ENCODE data around the gene PPP2R5C. TPM values are rescaled to one million over a fixed set of nuclear protein-coding genes. Genes with fewer than 3 reads are reported as not detected.
A peak's percentile ranks its signal among the peaks of the same experiment; 100 is the strongest.

The PPP2R5C gene
- polyA plus RNA-seq, 5 donors = 85.5 to 131 (median 116) TPM

DNA sequence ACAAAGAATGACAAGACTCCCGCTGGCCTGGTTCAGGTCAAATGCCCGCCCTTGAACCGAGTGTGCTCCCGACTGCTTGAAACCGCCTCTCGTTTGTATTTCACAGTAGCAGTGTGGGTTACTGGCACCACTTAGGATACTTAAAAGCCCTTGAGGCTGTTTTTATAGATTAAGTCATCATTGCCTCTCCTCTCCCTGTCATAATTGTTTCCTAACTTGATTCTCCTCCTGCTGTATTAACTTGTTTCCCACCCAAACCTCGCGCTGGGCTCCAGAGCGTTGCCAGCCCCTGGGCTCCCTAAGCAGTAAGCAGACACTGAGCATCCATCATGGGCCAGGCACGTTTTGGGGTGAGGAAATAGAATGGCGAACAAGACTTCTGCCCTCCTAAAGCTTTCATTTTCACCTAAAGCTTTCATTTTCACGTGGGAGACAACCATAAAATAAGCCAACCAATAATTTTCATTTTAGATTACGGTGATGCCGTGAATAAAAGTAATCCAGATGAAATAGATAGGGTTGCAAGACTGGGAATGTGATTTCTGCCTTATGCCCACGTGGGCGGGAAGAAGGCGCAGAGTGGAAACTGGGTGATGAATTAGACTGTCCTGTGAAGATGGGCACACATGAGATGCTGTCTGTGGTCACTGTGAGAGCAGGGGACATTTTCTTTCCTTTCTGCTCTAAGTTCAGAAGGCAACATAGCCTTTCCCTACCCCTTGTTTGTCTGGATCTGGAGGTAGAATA, 97.5 kb downstream of the PPP2R5C start:
- DNase-seq = peak in 1 of 2 donors; percentile 17

DNA sequence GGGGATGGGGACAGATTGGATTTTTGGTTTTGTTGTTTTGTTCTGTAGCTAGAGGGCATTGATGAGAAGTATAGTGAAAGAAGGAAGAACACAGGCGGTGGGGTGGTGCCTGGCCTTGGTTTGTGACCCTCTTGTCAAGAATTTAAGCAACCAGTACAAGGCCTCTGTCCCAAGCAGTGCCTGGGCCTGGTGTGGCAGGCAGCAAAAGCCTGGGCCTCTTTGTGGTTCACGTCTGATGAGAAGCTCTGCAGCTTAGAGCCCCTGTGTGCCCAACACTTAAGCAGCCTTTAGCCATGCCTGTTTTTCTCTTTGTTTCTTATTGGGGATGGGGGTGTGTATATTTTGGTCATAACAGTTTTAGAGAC, 98.0 kb downstream of the PPP2R5C start:
- DNase-seq = no peak

DNA sequence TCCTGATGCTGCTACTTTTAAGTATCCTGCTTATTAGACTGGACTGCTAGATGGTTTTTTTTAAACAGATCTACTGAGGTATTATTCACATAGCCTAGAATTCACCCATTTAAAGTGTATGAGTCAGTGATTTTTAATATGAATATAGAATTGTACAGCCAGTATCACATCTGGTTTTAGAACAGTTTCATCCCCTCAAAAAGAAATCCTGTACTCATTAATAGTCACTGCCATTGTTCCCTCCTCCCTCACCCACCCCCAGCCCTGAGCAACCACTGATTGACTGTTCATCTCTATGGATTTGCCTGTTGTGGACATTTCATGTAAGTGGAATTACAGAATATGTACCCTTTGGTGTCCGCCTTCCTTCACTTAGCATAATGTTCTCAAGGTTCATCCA, 98.4 kb downstream of the PPP2R5C start:
- no peak for DNase-seq

DNA sequence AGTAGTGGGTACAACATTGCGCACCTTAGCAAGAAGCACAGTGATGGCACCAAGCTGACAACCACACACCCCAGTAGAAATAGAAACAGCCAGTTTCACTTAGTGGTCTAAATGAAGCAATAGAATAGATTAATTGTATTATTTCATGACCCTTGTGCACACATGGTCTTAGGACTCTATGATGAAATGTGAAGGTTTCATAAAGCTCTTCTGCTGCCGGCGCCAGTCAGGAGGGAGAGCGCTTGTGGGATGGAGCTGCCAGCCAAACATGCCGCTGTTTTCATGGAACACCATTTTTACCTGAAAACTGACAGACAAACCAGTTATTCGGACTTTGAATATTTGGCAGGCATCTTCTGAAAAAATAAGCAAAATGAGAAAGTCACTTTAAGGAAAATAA, 100.0 kb downstream of the PPP2R5C start:
- no peak for DNase-seq

DNA sequence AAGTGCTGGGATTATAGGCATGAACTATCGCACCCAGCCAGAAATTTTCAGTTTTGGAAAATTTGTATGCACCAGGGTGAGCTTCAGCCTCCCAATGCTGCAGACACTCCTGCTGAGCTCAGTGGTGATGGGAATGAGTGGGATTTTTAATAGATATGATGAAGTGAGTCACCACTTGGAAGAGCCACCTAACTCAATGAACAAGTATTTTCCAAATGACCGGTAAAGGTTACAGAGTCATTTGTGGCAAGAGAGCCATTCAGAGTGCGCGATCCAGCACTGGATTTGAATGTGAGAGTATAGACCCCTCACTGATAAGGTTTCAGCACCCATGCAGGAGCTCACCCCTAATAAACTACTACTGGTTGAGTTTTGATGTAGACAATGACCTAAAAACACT, 100.7 kb downstream of the PPP2R5C start:
- DNase-seq = no peak

DNA sequence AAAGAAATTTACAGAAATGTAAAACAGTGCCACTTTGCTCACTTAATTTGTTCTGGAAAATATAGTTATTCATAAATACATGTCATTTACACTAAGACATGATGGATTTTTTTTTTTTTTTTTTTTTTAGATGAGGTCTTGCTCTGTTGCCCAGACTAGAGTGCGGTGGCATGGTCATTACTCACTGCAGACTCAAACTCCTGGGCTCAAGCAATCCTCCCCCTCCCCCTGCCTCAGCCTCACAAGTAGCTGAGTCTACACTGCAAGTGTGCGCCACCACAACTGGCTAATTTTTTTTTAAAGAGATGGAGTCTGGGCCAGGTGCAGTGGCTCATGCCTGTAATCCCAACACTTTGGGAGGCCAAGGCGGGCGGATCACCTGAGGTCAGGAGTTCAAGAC, 101.2 kb downstream of the PPP2R5C start:
- no peak for DNase-seq

DNA sequence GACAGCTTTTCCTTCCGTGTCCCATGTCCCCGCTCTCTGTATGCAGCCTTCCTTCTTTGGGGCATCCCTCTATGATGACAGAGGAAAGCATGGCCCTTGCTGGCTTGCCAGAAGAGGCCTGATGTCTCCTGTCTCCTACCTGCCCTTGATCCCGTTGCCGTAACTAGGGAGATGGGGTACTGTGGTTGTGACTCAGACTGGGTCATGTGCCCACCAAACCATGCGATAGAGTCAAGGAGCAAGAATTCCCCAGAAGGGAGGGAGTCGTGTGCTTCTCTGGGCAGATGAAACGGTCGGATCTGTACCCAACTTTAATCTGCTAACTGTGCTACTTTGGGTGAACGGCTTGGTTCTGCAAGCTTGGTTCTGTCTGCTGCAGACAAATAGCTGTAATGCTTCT, 103.8 kb downstream of the PPP2R5C start:
- DNase-seq = no peak

DNA sequence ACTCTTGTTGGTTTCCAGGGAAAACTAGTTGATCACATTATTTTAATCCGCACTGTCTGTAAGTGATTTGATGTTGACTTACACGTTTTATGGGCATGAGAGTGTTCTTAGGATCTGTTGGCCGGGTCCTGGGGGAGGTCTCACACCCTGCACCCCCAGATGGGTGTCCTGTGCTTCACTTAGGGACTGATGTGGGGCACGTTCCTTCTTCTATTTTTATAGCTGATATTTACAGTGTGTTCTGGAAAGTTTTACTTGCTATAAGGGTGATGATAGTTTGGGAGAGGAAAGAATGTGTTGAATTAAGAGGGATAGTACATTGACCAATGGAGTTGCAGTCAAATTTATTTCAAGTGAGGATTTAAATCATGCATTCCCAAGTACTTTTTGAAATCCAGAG, 106.3 kb downstream of the PPP2R5C start:
- no peak for DNase-seq

DNA sequence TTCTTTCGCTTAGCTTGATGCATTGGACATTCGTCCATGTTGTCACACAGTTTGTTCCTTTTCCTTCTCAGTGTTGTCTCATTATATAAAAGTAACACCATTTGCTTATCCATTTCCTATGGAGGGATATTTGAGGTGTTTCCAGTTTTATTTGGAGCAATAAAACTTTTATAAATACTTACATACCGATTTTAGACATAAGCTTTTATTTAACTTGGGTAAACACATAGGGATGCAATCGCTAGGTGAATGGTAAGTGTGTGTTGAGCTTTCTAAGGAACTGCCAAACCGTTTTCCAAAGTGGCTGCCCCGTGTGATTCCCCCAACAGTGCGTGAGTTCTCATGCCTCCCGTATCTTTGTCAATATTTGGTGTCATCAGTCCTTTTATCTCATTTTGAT, 107.7 kb downstream of the PPP2R5C start:
- DNase-seq = no peak

DNA sequence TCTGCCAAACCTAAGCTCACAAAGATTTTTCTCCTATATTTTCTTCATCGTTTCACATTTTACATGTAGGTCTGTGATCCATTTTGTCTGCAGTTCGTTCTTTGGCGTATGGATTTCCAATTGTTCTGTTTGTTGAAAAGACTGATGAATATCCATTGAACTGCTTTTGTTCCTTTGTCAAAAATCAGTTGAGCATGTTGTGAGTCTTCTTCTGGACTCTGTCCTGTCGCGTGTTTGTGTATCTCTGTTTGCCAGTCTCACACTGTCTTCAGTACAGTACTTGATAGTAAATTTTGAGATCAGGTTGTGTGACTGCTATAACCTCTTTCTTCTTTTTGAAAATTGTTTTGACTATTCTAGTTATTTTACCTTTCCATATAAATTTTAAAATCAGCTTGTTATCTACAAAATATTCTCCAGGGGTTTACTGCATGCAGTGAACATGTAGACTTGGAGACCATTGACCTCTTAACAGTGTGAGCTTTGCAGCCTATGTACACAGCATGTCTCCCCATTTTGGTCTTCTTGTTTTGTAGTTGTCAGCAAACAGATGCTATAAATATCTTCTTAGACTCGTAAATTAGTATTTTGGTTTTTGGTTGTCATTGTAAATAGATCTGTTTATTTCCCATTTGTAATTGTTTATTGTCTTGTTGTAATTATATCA, 108.9 kb downstream of the PPP2R5C start:
- no peak for DNase-seq

DNA sequence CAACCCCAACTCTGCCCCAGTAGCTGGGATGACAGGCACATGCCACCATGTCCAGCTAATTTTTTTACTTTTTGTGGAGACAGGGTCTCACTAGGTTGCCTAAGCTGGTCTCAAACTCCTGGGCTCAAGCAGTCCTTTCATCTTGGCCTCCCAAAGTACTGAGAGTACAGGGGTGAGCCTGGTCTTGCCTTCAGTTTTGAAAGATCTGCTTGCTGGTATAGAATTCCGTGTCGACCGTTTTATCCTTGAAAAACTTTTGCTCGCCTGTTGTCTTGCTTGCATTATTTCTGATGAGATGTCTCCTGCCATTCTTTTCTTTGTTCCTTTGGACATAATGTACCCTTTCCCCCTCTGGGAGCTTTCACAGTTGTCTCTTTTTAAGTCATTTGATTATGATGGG, 110.8 kb downstream of the PPP2R5C start:
- no peak for DNase-seq

DNA sequence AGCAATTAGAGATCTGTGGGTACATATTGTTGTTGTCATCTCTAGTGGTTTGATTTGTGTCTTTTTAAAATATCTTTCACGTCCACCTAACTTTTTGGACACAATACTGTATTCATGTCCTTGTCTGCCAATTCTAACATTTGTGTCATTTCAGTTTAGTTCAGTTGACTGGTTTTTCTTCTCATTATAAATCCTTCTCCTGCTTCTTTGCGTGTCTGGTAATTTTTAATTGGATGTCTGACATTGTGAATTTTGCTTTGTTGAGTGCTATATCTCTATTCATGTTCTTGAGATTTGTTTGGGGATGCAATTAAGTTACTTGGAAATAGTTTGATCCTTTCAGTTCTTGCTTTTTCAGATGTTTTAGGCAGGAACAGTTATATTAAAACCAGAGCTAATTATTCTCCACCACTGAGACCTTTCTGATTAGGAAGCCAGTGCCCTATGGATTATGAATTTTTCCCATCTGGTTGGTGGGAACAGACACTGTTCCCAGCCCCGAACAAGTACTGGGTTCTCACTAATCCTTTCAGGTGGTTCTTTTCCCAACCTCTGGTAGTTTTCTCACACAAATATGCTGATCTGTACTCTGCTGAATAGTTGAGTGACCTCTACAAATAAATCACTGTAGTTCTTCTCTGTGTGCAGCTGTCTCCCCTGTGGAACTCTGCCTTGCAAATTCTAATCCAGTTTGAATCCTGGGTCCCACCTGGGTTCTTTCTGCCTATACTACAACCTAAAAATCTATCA, 111.7 kb downstream of the PPP2R5C start:
- DNase-seq = no peak

DNA sequence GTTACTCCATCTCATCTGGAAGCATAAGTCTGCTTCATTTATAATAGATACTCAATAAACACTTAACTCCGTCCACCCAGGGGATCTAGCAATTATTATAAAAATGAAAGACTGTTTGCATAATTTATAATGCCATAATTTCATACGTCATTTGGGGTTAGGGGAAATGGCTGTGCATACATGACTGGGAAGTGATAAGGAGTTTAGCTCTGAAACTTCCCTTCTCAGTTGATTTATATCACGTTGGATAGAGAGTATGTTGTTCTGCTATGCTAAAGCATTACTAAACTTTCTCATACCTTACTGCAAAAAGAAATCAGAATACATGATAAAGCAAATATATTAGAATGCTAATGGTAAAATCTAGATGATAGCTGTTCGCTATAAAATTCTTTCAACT, 112.5 kb downstream of the PPP2R5C start:
- no peak for DNase-seq

DNA sequence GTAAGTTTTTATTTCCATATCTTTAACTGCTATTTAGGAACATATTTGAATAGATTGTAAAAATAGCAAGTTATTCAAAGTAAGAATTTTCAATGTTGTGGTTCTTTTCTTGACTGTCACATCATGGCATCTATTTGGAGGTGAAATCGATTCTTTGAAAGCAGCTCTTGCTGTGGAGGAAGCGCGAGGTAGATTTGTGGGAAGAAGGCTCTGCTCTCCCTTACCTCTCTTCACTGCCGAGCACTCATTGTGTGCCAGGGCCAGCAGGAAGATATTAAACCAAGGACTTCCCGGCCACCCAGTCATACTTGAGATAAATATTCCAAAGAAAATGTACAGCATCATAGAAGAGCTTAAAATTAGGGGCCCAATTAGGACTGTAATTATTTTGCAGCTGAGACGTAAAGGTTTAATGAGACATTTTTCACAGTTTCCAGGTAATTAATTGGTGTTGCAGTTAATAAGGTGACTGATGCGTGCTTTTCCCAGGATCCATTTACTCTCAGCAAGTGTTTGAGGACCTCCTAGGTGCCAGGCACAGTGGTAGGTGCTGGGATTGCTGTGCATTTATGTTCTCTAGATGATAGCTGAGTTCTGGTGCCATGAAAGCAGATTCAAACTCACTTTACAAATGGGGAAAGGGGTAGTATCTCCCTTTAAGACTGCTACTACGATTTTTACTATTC, 113.7 kb downstream of the PPP2R5C start:
- DNase-seq = no peak

DNA sequence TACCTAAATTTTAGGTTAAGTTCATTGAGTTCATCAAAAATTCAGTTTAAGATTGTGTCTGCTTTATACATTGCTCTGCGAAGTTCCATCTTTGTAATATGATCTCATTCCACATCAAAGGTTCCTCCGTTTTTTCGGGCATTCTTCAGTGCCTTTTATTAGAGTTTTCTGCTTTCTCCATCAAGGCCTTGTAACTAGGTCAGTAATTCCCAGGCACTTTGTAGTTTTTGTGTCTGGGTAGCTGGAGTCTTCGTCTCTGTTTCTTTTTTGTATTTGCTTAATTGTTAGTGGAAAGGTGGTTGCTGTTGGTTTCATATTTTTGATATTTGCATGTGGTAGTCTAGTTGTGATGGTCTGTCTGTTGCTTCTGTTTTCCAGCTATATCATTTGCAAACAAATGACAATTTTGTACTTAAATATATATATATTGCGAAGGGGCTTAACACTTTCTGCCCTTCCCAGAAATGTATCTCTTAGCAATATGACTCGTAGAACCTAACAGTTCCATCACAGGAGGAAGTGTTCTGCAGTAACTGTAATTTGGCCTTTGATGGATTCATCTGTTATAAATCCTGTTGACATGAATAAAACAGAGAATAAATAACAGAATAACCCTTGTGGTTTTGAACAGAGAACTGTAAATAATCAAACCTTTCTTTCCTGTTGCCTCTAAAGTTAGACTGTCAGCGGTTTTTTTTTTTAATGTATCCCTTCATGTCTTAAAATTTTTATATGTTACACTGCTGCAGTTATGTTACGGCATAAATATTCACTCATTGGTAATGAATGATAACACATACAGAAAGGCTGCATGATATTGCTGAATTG, 114.4 kb downstream of the PPP2R5C start:
- no peak for DNase-seq

DNA sequence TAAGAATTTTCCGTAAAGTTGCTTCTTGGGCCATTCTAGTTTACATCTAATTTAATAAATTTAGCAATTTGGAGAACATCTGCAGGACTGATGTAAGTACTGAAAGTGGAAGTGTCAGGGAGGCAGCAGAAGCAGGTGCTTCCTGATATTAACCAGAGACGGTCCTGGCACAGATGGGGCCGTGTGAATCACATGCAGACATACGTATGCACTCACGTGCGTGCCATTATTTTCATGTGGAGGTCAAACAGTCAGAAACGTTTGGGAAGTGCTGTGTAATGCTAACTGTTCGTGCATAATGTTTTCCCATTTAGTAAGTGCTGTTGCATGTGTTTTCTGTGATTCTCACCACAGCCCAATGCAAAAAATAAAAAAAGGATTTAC, 115.0 kb downstream of the PPP2R5C start:
- peak; percentile 27 to 42 for DNase-seq

DNA sequence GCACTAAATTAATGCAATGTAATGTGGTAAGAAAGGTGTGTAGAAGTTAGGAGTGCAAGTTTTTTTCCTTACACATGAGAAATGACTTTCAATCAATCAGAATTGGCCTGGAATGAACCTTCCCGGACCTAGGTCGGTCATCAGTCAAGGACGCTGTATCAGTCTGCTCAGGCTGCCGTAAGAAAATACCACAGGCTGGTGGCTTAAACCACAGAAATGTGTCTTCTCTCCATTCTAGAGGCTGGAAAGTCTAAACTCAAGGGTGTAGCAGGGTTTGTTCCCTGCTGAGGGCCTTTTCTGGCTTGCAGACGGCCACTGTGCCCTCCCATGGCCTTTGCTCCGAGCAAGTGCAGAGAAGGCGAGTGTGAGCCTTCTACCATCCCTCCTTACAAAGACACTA, 116.3 kb downstream of the PPP2R5C start:
- DNase-seq = no peak

DNA sequence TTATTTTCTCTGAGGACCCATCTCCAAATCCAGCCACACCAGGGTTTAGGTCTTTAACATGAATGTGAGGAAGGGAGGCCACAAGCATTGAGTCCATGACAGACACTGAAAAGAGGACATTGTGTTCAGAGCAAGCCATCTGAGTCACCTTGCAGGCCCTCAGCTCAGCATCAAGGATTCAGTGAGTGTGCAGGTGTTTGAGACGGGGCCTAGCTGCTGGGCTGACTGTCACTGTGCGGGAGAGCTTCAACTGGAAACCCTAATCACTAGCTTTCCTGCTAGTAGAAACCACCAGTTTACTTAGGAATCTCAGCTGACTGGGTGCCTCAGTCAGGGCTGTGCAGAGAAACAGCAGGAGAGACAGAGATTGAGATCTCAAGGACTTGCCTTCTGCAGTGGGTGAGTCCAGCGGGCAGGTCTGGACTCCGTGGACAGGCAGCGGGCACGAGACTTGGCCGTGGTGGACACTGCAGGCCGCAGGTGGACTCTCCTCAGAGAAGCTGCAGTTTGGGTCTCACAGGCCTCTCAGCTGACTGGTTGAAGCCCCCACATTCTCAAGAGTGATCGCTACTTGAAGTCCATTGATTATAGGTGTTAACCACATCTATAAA, 116.8 kb downstream of the PPP2R5C start:
- DNase-seq = no peak

DNA sequence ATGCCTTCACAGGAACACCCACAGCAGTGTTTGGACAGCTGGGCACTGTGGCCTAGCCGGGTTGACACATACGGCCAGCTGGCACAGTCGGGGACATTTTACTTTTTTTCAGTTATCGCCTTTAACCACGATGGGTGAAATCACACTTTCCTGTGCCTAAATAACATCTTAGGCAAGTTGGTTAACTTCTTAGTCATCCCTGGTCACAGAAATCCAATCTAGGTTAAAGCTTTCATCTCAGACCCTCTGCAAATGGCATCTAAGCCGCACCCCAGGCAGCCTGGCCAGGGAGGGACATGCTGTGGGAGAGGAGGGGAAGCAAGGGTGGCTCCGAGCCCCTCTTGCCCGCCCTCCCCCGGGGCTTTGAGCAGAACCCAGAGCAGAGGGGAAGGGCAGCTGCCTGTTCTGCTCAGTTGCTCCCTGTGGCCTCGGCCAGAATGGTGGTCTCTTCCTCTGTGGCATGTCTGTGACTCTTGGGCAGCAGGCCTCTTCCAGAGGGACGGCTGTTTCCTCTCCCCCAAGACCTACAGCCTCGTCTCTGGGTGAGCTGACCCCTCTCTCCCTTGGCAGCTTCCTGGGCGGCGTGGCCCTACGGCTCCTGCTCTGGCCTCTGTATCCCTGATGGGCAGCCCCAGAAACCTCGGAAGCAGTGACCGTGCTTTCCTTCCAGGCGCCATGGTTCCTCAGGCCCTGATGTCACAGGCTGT, 117.5 kb downstream of the PPP2R5C start:
- no peak for DNase-seq

Data from right lung (tissue), 5 donors.